Measurements from ENCODE around the gene MEN1.

The MEN1 gene

GRCh38 chr11:64834723-64835615 is 24.6 kb upstream of the MEN1 start:
- peaks cover 78% of the 10 kb centered on the region for H3K36me3 ChIP-seq (ENCODE audit: low read depth)
- DNase-seq (ENCODE audit: low spot score) = peak; percentile 92

GRCh38 chr11:64834031-64834722 is 23.8 kb upstream of the MEN1 start:
- ATAC-seq (ENCODE audit: low read depth) (no peak), DNase-seq (ENCODE audit: low spot score) (no peak)
- Histone ChIP-seq H3K9me3 (ENCODE audit: severe bottlenecking) (no peaks in the 10 kb centered on the region), H3K4me3 (ENCODE audit: severe bottlenecking) (no peak overlapping the region), H3K27me3 (ENCODE audit: insufficient read depth, poor library complexity, severe bottlenecking) (no peaks in the 10 kb centered on the region), H3K4me1 (ENCODE audit: insufficient read depth, poor library complexity, severe bottlenecking) (peaks cover 11% of the 10 kb centered on the region), H3K36me3 (ENCODE audit: low read depth) (peaks cover 78% of the 10 kb centered on the region), H3K27ac (ENCODE audit: poor library complexity, severe bottlenecking) (no peak overlapping the region)
- TF ChIP-seq CTCF (IDR thresholded peaks at IDR 0.05; ENCODE audit: poor library complexity, severe bottlenecking) = no peak

More at GRCh38 chr11:64834723-64835615, 24.6 kb upstream of the MEN1 start:
- no peak for TF ChIP-seq CTCF (IDR thresholded peaks at IDR 0.05; ENCODE audit: poor library complexity, severe bottlenecking)
- peaks cover 11% of the 10 kb centered on the region for H3K4me1 ChIP-seq (ENCODE audit: insufficient read depth, poor library complexity, severe bottlenecking)
- H3K4me3 ChIP-seq (ENCODE audit: severe bottlenecking) = no peak overlapping the region
- H3K27me3 ChIP-seq (ENCODE audit: insufficient read depth, poor library complexity, severe bottlenecking) = no peaks in the 10 kb centered on the region
- peak overlapping the region; percentile 46 for H3K27ac ChIP-seq (ENCODE audit: poor library complexity, severe bottlenecking)
- ATAC-seq (ENCODE audit: low read depth) = peak; percentile 96
- no peaks in the 10 kb centered on the region for H3K9me3 ChIP-seq (ENCODE audit: severe bottlenecking)

- ATAC-seq (ENCODE audit: low read depth) (no peak), DNase-seq (ENCODE audit: low spot score) (no peak)
- TF ChIP-seq CTCF (IDR thresholded peaks at IDR 0.05; ENCODE audit: poor library complexity, severe bottlenecking) = no peak
- no peak overlapping the region for H3K4me3 ChIP-seq (ENCODE audit: severe bottlenecking)
- peaks cover 11% of the 10 kb centered on the region for H3K4me1 ChIP-seq (ENCODE audit: insufficient read depth, poor library complexity, severe bottlenecking)
- H3K27me3 ChIP-seq (ENCODE audit: insufficient read depth, poor library complexity, severe bottlenecking) = no peaks in the 10 kb centered on the region
- H3K9me3 ChIP-seq (ENCODE audit: severe bottlenecking) = no peaks in the 10 kb centered on the region
- peaks cover 77% of the 10 kb centered on the region for H3K36me3 ChIP-seq (ENCODE audit: low read depth)
- H3K27ac ChIP-seq (ENCODE audit: poor library complexity, severe bottlenecking) = no peak overlapping the region
Measured at GRCh38 chr11:64833509-64833908, 23.2 kb upstream of the MEN1 start.

- H3K27me3 ChIP-seq (ENCODE audit: insufficient read depth, poor library complexity, severe bottlenecking) = no peaks in the 10 kb centered on the region
- H3K9me3 ChIP-seq (ENCODE audit: severe bottlenecking) = no peaks in the 10 kb centered on the region
- ATAC-seq (ENCODE audit: low read depth) (no peak), DNase-seq (ENCODE audit: low spot score) (peak; percentile 62)
- peaks cover 77% of the 10 kb centered on the region for H3K36me3 ChIP-seq (ENCODE audit: low read depth)
- peaks cover 11% of the 10 kb centered on the region for H3K4me1 ChIP-seq (ENCODE audit: insufficient read depth, poor library complexity, severe bottlenecking)
- H3K27ac ChIP-seq (ENCODE audit: poor library complexity, severe bottlenecking) = no peak overlapping the region
- H3K4me3 ChIP-seq (ENCODE audit: severe bottlenecking) = no peak overlapping the region
- no peak for TF ChIP-seq CTCF (IDR thresholded peaks at IDR 0.05; ENCODE audit: poor library complexity, severe bottlenecking)
Measured at GRCh38 chr11:64833198-64833502, 22.8 kb upstream of the MEN1 start.
